Measurements from ENCODE around the gene SNRPA1.

Gene SNRPA1

GRCh38 chr15:101256757-101257156 lies 38.3 kb downstream of the SNRPA1 start:
- TF ChIP-seq, protein P1, sequence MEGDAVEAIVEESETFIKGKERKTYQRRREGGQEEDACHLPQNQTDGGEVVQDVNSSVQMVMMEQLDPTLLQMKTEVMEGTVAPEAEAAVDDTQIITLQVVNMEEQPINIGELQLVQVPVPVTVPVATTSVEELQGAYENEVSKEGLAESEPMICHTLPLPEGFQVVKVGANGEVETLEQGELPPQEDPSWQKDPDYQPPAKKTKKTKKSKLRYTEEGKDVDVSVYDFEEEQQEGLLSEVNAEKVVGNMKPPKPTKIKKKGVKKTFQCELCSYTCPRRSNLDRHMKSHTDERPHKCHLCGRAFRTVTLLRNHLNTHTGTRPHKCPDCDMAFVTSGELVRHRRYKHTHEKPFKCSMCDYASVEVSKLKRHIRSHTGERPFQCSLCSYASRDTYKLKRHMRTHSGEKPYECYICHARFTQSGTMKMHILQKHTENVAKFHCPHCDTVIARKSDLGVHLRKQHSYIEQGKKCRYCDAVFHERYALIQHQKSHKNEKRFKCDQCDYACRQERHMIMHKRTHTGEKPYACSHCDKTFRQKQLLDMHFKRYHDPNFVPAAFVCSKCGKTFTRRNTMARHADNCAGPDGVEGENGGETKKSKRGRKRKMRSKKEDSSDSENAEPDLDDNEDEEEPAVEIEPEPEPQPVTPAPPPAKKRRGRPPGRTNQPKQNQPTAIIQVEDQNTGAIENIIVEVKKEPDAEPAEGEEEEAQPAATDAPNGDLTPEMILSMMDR (conservative IDR thresholded peaks at IDR 0.05; ENCODE audit: low read length), result peak; percentile 39
- no peak overlapping the region for H3K4me3 ChIP-seq (ENCODE audit: low read length)
- DNase-seq (ENCODE audit: low read depth), result no peak

GRCh38 chr15:101255615-101256241 lies 39.3 kb downstream of the SNRPA1 start:
- DNase-seq (ENCODE audit: low read depth), result no peak
- H3K4me3 ChIP-seq (ENCODE audit: low read length), result no peak overlapping the region
- TF ChIP-seq, protein P1 (conservative IDR thresholded peaks at IDR 0.05; ENCODE audit: low read length), result no peak

DNA sequence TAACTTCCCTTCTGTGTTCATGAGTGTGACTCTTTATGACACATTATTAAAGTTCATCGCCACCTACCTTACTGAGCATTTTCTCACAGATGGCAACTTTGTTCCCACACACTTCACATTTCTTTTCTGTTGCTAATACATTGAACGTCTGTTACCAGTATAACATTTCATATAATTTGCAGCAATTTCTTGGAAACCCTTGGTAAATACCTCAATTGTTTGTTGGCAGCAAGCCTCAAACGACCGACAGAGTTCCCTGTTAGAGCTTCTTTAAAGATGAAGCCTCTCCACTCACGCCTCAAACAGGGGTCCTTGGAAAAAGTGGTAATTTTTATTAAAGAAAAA lies 40.0 kb downstream of the SNRPA1 start:
- TF ChIP-seq, protein P1 (conservative IDR thresholded peaks at IDR 0.05; ENCODE audit: low read length), result no peak
- DNase-seq (ENCODE audit: low read depth), result peak; percentile 49

DNA sequence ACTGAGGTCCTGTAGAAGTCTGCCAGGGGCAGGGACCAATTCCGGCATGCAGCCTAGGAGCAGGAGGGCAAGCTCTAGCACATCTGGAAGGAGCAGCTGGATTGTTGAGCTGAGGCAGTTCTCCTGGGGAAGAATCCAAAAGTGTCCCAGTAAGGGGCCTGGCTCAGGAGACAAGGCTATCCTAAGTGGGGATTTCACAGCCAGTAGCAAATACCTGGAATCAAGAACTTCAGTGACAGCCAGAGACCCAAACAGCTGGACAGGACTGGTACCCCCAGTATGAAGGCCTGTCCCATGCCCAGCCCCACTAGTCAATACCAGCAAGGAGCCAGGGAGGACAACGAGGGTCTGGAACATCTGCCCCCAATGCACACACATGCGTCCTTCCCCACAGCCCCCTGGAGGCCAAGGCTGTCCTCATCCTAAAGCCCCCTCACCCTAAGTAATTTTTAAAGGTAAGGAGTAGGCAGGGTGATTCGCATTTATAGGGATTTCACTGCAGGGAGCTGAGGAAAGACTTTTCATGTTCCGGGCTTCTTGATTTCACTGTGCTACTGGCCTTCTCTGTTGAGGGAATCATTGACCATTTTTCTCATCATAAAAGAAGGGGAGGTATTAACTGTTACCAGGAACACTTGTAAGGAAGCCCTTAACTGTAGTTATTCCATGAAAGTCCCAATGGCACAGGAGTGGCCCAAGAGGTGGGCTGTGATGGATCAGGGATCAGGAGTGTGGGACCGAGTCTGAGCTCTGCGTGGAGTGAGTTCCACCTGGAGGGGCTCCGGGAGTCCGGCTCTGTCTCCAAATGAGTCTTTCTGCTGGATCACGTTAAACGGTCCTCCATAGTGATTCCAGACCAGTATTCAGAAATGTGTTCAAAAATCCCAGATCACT lies 40.6 kb downstream of the SNRPA1 start:
- H3K4me3 ChIP-seq (ENCODE audit: low read length), result no peak overlapping the region
- no peak for DNase-seq (ENCODE audit: low read depth)
- TF ChIP-seq, protein P1 (conservative IDR thresholded peaks at IDR 0.05; ENCODE audit: low read length), result no peak

More for the DNA sequence above, 40.0 kb downstream of the SNRPA1 start:
- no peak overlapping the region for H3K4me3 ChIP-seq (ENCODE audit: low read length)

- no peak for DNase-seq (ENCODE audit: low read depth)
- H3K4me3 ChIP-seq (ENCODE audit: low read length), result peak overlapping the region; percentile 55
- TF ChIP-seq, protein P1 (conservative IDR thresholded peaks at IDR 0.05; ENCODE audit: low read length), result no peak
These were observed 42.2 kb downstream of the SNRPA1 start for GRCh38 chr15:101252836-101253235.

DNA sequence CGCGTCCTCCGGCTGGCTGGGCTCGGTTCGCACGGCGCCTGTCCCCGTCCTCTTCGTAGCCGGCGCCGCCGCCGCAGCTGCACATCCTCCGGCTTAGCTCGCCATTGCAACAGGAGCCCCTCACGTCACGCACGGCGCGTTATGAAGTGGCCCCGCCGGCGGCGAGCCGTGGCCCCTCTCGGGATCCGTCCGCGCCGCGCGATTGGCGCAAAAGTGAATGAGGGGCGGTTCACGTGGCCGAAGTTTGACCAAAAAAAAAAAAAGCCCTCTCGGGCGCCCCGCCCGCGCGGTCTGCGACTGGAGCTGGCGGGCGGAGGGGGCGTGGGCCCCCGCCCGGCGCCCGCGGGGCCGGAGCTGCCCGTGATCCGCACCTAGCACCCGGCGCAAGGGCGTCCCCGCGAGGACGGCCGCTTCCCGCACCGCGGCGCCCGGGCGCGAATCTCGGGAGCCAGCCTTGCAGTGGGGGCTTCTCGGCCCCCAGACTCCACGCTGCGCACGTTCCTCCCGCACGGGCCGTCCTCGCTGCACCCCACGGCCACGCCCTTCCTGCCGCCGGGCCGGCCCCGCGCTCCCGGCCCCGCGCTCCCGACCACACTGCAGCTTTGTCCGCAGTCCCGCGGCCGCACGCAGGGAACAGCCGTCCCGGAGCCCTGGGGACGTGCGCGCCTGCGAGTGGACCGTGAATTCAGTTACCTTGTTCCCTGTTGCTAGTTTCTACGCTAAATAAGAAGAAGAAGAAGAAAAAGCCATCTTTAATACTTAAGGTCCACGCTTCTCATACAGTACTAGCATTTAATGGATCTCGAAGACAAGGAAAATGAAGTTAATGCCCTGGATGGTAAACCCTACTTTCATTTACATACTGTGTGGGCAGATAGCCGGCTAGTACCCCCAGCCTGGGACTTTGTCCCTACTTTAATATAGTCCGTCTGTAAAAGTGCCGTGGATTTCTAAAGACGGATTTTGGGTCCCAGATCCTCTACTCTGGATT lies 42.9 kb downstream of the SNRPA1 start, which contains the start of gene CHSY1:
CHSY1 (minus strand) TSS at position 219 of the 991 bp plus-strand sequence. CDS start 592 bp downstream, outside the sequence.
- peak within 1 kb of the TSS; percentile 86 for H3K4me3 ChIP-seq (ENCODE audit: low read length)
- TF ChIP-seq, protein P1 (conservative IDR thresholded peaks at IDR 0.05; ENCODE audit: low read length), result no peak
- peak; percentile 93 for DNase-seq (ENCODE audit: low read depth)
